Measurements from ENCODE around the gene STING1. TPM values are rescaled to one million over a fixed set of nuclear protein-coding genes. Genes with fewer than 3 reads are reported as not detected.

Gene STING1
- total and polyA plus RNA-seq, 2 of the 13 experiments (the other 11 are each of a cell fraction or from before 2014, with no cell fraction given), result 1.3 to 4.4 TPM

- no peak for TF ChIP-seq CC2D1A (CRISPR knock-in tag; IDR thresholded peaks at IDR 0.05)
- TF ChIP-seq PAF1 (CRISPR knock-in tag; IDR thresholded peaks at IDR 0.05), result no peak
- TF ChIP-seq ATM (IDR thresholded peaks at IDR 0.05; ENCODE audit: borderline replicate concordance), result no peak
- no peak for TF ChIP-seq RCOR2 (CRISPR knock-in tag; IDR thresholded peaks at IDR 0.05)
- TF ChIP-seq KDM5A (IDR thresholded peaks at IDR 0.05; ENCODE audit: borderline replicate concordance, low read length), result no peak
- TF ChIP-seq ZNF749 (CRISPR knock-in tag; IDR thresholded peaks at IDR 0.05; ENCODE audit: borderline replicate concordance), result no peak
- TF ChIP-seq IKZF1 (IDR thresholded peaks at IDR 0.05), result peak; percentile 42; the same call in 1 of the 2 replicates
- no peak for TF ChIP-seq EZH2 (conservative IDR thresholded peaks at IDR 0.05; ENCODE audit: low read depth, low read length)
Measured at GRCh38 chr5:139453683-139454567, 28.6 kb downstream of the STING1 start (continued).

- intact Hi-C loops (cut with micrococcal nuclease; ENCODE audit: unreplicated experiment) (no loop called here), in situ Hi-C loops (cut with HindIII; ENCODE audit: extremely low pct_ligation_motif_present, low pct_unique_long_range_greater_than_20kb) (no loop called here)
- peaks cover 3 to 16% of the 10 kb centered on the region in 2 experiments; a peak in 4 of 5 replicates for H3K27me3 ChIP-seq (ENCODE audit: control insufficient read depth in 1 of 2, insufficient read depth in 2 of 2, low read length in 2 of 2)
- no peak overlapping the region for H2AFZ ChIP-seq (ENCODE audit: low read length)
- no peak overlapping the region for H3K27ac ChIP-seq (ENCODE audit: extremely low read length, insufficient read depth, low read length)
- H3K4me1 ChIP-seq (ENCODE audit: insufficient read depth, low read length), result no peaks in the 10 kb centered on the region
- no peaks in the 10 kb centered on the region for H4K20me1 ChIP-seq (ENCODE audit: insufficient read depth, low read length)
- H3K9me3 ChIP-seq (ENCODE audit: low read length), result no peaks in the 10 kb centered on the region
- BruUV-seq (replicated peaks), result no TSS peak
- no peaks in the 10 kb centered on the region for H3K79me2 ChIP-seq (ENCODE audit: insufficient read depth, low read length)
- DNase-seq (ENCODE audit: low spot score) (no peak), ATAC-seq (no peak), FAIRE-seq (no peak)
- no peaks in the 10 kb centered on the region for H3K36me3 ChIP-seq (replicated peaks in 1 of 2; ENCODE audit: control insufficient read depth in 1 of 2, insufficient read depth in 2 of 2, low read length in 2 of 2)
- ChIA-PET CTCF (ENCODE audit: low intra/inter-chr PET ratio, low total read pairs) (no interaction called here), POLR2A (no interaction called here)
- H3K9ac ChIP-seq (ENCODE audit: insufficient read depth, low read depth, low read length), result no peak overlapping the region
- H3K4me2 ChIP-seq (ENCODE audit: low read depth, low read length), result no peak overlapping the region
- 50% methylated on average over 3 of the region's 3 CpGs for WGBS (ENCODE audit: low lambda C conversion rate)
- TF ChIP-seq MIXL1 (CRISPR knock-in tag; IDR thresholded peaks at IDR 0.05) (no peak), NONO (IDR thresholded peaks at IDR 0.05) (0 out of 2 replicates have a peak, but pooled peaks have one; percentile 2), NONO (CRISPR knock-in tag; conservative IDR thresholded peaks at IDR 0.05) (no peak)
- TF ChIP-seq, protein P1, sequence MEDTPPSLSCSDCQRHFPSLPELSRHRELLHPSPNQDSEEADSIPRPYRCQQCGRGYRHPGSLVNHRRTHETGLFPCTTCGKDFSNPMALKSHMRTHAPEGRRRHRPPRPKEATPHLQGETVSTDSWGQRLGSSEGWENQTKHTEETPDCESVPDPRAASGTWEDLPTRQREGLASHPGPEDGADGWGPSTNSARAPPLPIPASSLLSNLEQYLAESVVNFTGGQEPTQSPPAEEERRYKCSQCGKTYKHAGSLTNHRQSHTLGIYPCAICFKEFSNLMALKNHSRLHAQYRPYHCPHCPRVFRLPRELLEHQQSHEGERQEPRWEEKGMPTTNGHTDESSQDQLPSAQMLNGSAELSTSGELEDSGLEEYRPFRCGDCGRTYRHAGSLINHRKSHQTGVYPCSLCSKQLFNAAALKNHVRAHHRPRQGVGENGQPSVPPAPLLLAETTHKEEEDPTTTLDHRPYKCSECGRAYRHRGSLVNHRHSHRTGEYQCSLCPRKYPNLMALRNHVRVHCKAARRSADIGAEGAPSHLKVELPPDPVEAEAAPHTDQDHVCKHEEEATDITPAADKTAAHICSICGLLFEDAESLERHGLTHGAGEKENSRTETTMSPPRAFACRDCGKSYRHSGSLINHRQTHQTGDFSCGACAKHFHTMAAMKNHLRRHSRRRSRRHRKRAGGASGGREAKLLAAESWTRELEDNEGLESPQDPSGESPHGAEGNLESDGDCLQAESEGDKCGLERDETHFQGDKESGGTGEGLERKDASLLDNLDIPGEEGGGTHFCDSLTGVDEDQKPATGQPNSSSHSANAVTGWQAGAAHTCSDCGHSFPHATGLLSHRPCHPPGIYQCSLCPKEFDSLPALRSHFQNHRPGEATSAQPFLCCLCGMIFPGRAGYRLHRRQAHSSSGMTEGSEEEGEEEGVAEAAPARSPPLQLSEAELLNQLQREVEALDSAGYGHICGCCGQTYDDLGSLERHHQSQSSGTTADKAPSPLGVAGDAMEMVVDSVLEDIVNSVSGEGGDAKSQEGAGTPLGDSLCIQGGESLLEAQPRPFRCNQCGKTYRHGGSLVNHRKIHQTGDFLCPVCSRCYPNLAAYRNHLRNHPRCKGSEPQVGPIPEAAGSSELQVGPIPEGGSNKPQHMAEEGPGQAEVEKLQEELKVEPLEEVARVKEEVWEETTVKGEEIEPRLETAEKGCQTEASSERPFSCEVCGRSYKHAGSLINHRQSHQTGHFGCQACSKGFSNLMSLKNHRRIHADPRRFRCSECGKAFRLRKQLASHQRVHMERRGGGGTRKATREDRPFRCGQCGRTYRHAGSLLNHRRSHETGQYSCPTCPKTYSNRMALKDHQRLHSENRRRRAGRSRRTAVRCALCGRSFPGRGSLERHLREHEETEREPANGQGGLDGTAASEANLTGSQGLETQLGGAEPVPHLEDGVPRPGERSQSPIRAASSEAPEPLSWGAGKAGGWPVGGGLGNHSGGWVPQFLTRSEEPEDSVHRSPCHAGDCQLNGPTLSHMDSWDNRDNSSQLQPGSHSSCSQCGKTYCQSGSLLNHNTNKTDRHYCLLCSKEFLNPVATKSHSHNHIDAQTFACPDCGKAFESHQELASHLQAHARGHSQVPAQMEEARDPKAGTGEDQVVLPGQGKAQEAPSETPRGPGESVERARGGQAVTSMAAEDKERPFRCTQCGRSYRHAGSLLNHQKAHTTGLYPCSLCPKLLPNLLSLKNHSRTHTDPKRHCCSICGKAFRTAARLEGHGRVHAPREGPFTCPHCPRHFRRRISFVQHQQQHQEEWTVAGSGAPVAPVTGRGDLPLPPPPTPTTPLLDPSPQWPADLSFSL (CRISPR knock-in tag; IDR thresholded peaks at IDR 0.05), result peak; percentile 46; the same call in 1 of the 2 replicates
- no peak overlapping the region for H3K4me3 ChIP-seq (replicated peaks in 1 of 3; ENCODE audit: insufficient read depth in 1 of 3, low read depth in 2 of 3, low read length in 3 of 3)
Measured at GRCh38 chr5:139451878-139452660, 30.5 kb downstream of the STING1 start.

All from HepG2 (cell line).